GM12892 (cell line): ENCODE measurements around the gene ALK.

Experiments
- POLR2A ChIP-seq: IDR thresholded peaks from 2 replicates; pipeline ENCODE4 v1.6.1; 2011; ENCODE audit warnings: low read depth, low read length, control low read depth
- POLR2AphosphoS5 ChIP-seq: IDR thresholded peaks from 2 replicates; pipeline ENCODE4 v1.6.1; 2011; ENCODE audit warnings: low read depth, low read length, control low read depth
- TAF1 ChIP-seq: IDR thresholded peaks from 2 replicates; pipeline ENCODE4 v1.6.1; 2011; ENCODE audit warnings: low read depth, mild to moderate bottlenecking, control low read depth, low read length, borderline replicate concordance

GRCh38 chr2:29394981-29395350 lies 526.4 kb downstream of the ALK start:
- TF ChIP-seq TAF1: no peak
- no peak for TF ChIP-seq POLR2A
- TF ChIP-seq POLR2AphosphoS5: no peak
